ENCODE data around the gene PRDM5. TPM values are rescaled to one million over a fixed set of nuclear protein-coding genes. Genes with fewer than 3 reads are reported as not detected.

Gene PRDM5
- total and polyA plus RNA-seq, 9 of the 15 experiments (the other 6 are each of a cell fraction or from before 2014, with no cell fraction given), result not detected

GRCh38 chr4:120895554-120895953 is 27.0 kb downstream of the PRDM5 start:
- DNase-seq (ENCODE audit: extremely low read depth in 1 of 4, low spot score in 3 of 4) (no peak), FAIRE-seq (no peak), ATAC-seq (no peak)
- ChIA-PET POLR2A (no interaction called here), CTCF (ENCODE audit: low intra/inter-chr PET ratio) (no interaction called here)
- in situ Hi-C loops (cut with MboI), result no loop called here
- Histone ChIP-seq H4K20me1 (replicated peaks; ENCODE audit: control insufficient read depth, insufficient read depth, low read length) (no peaks in the 10 kb centered on the region), H3K4me2 (ENCODE audit: insufficient read depth, low read length) (no peak overlapping the region), H3K9ac (ENCODE audit: insufficient read depth in 1 of 2, low read depth in 2 of 2, low read length in 2 of 2) (no peak overlapping the region), H3K9me3 (replicated peaks; ENCODE audit: control insufficient read depth, insufficient read depth, low read depth, low read length) (no peaks in the 10 kb centered on the region), H3K9me1 (ENCODE audit: control insufficient read depth, insufficient read depth, low read length) (no peaks in the 10 kb centered on the region), H3K27ac (ENCODE audit: extremely low read depth, low read depth, low read length) (no peak overlapping the region), H3K79me2 (ENCODE audit: control insufficient read depth, insufficient read depth, low read length) (no peaks in the 10 kb centered on the region), H3K36me3 (ENCODE audit: control insufficient read depth, insufficient read depth, low read length) (no peaks in the 10 kb centered on the region), H3K4me1 (replicated peaks in 1 of 2; ENCODE audit: control insufficient read depth in 2 of 2, insufficient read depth in 2 of 2, low read length in 2 of 2) (no peaks in the 10 kb centered on the region), H3K4me3 (no peak overlapping the region), H3K27me3 (ENCODE audit: control insufficient read depth in 2 of 2, insufficient read depth in 2 of 2, low read length in 2 of 2) (no peaks in the 10 kb centered on the region), H2AFZ (ENCODE audit: low read depth, low read length) (no peak overlapping the region)
- BruUV-seq (replicated peaks), result no TSS peak
- intact Hi-C loops (cut with micrococcal nuclease), result no loop called here
- TF ChIP-seq ZNF589 (CRISPR knock-in tag; IDR thresholded peaks at IDR 0.05; ENCODE audit: low read depth) (no peak), ZNF24 (IDR thresholded peaks at IDR 0.05) (no peak), NFATC3 (IDR thresholded peaks at IDR 0.05) (no peak), REST (IDR thresholded peaks at IDR 0.05; ENCODE audit: borderline replicate concordance) (no peak), REST (CRISPR knock-in tag; IDR thresholded peaks at IDR 0.05; ENCODE audit: low read depth) (no peak), TARDBP (IDR thresholded peaks at IDR 0.05) (no peak), EZH2 (IDR thresholded peaks at IDR 0.05; ENCODE audit: borderline replicate concordance, low read depth, low read length) (no peak), ATF7 (IDR thresholded peaks at IDR 0.05) (no peak), SMARCA4 (IDR thresholded peaks at IDR 0.05) (no peak), ZNF57 (CRISPR knock-in tag; IDR thresholded peaks at IDR 0.05) (no peak), ZNF551 (CRISPR knock-in tag; IDR thresholded peaks at IDR 0.05) (no peak), NCOR1 (IDR thresholded peaks at IDR 0.05) (no peak)
- 0% methylated on average over 2 of the region's 2 CpGs for WGBS (ENCODE audit: insufficient coverage, low coverage, missing lambda C conversion rate)
